Measurements from ENCODE around the gene RAB40A.

GRCh38 chrX:103524747-103525146 lies 5.5 kb upstream of the RAB40A start:
- no peak for TF ChIP-seq EP300 (IDR thresholded peaks at IDR 0.05; ENCODE audit: borderline replicate concordance)
- TF ChIP-seq, protein P1, sequence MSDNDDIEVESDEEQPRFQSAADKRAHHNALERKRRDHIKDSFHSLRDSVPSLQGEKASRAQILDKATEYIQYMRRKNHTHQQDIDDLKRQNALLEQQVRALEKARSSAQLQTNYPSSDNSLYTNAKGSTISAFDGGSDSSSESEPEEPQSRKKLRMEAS (IDR thresholded peaks at IDR 0.05) = no peak
